Measurements from ENCODE around the gene GIMAP6. TPM values are rescaled to one million over a fixed set of nuclear protein-coding genes. Genes with fewer than 3 reads are reported as not detected.
"Not testable (repeated sequence)": the region's sequence is repeated elsewhere in the genome, so short reads cannot be mapped to it uniquely, and the experiment has no call there.

Gene GIMAP6
- total RNA-seq, 2 donors from 2014 or later = 10.8 to 15.7 TPM

GRCh38 chr7:150626696-150627095 is 5.5 kb downstream of the GIMAP6 start:
- intact Hi-C loops (cut with DNase I) = no loop called here
- H3K4me3 ChIP-seq = no peak overlapping the region
- DNase-seq (ENCODE audit: low spot score) = no peak
- no peaks in the 10 kb centered on the region for H3K36me3 ChIP-seq
- 82% methylated on average over 4 of the region's 4 CpGs for WGBS
- TF ChIP-seq POLR2A (IDR thresholded peaks at IDR 0.05) (no peak), CTCF (IDR thresholded peaks at IDR 0.05) (no peak), POLR2AphosphoS5 (IDR thresholded peaks at IDR 0.05) (no peak)
- no peaks in the 10 kb centered on the region for H3K9me3 ChIP-seq
- no peaks in the 10 kb centered on the region for H3K4me1 ChIP-seq (replicated peaks)
- H3K27me3 ChIP-seq (replicated peaks; ENCODE audit: insufficient read depth) = no peaks in the 10 kb centered on the region
- H3K27ac ChIP-seq = no peak overlapping the region

- 62% methylated on average over 1 of the region's 1 CpG for WGBS
- Histone ChIP-seq H3K36me3 (no peaks in the 10 kb centered on the region), H3K4me1 (replicated peaks) (no peaks in the 10 kb centered on the region), H3K9me3 (no peaks in the 10 kb centered on the region), H3K27ac (no peak overlapping the region), H3K27me3 (replicated peaks; ENCODE audit: insufficient read depth) (no peaks in the 10 kb centered on the region), H3K4me3 (no peak overlapping the region)
- DNase-seq (ENCODE audit: low spot score) = no peak
- intact Hi-C loops (cut with DNase I) = no loop called here
- TF ChIP-seq POLR2A (IDR thresholded peaks at IDR 0.05) (no peak), CTCF (IDR thresholded peaks at IDR 0.05) (no peak), POLR2AphosphoS5 (IDR thresholded peaks at IDR 0.05) (no peak)
Measured at GRCh38 chr7:150621376-150621775, 10.8 kb downstream of the GIMAP6 start.

GRCh38 chr7:150620617-150621371 is 11.4 kb downstream of the GIMAP6 start:
- Histone ChIP-seq H3K9me3 (no peaks in the 10 kb centered on the region), H3K4me1 (replicated peaks) (no peaks in the 10 kb centered on the region), H3K36me3 (no peaks in the 10 kb centered on the region), H3K27ac (no peak overlapping the region), H3K4me3 (no peak overlapping the region), H3K27me3 (replicated peaks; ENCODE audit: insufficient read depth) (no peaks in the 10 kb centered on the region)
- WGBS = 71% methylated on average over 3 of the region's 3 CpGs
- no peak for DNase-seq (ENCODE audit: low spot score)
- intact Hi-C loops (cut with DNase I) = no loop called here
- TF ChIP-seq CTCF (IDR thresholded peaks at IDR 0.05) (no peak), POLR2AphosphoS5 (IDR thresholded peaks at IDR 0.05) (no peak), POLR2A (IDR thresholded peaks at IDR 0.05) (no peak)

GRCh38 chr7:150620061-150620460 is 12.1 kb downstream of the GIMAP6 start:
- Histone ChIP-seq H3K27ac (no peak overlapping the region), H3K36me3 (no peaks in the 10 kb centered on the region), H3K4me1 (replicated peaks) (no peaks in the 10 kb centered on the region), H3K9me3 (no peaks in the 10 kb centered on the region), H3K4me3 (no peak overlapping the region), H3K27me3 (replicated peaks; ENCODE audit: insufficient read depth) (no peaks in the 10 kb centered on the region)
- intact Hi-C loops (cut with DNase I) = no loop called here
- TF ChIP-seq CTCF (IDR thresholded peaks at IDR 0.05) (no peak), POLR2AphosphoS5 (IDR thresholded peaks at IDR 0.05) (no peak), POLR2A (IDR thresholded peaks at IDR 0.05) (no peak)
- 84% methylated on average over 3 of the region's 3 CpGs for WGBS
- DNase-seq (ENCODE audit: low spot score) = no peak

- H3K4me1 ChIP-seq (replicated peaks); H3K4me3 ChIP-seq; H3K9me3 ChIP-seq; H3K27me3 ChIP-seq (replicated peaks; ENCODE audit: insufficient read depth); intact Hi-C loops (cut with DNase I); H3K27ac ChIP-seq; DNase-seq (ENCODE audit: low spot score); H3K36me3 ChIP-seq: not testable (repeated sequence)
- 37% methylated on average over 5 of the region's 5 CpGs for WGBS
Measured at GRCh38 chr7:150615221-150615755, 16.9 kb downstream of the GIMAP6 start.

- H3K36me3 ChIP-seq; H3K4me1 ChIP-seq (replicated peaks); H3K27me3 ChIP-seq (replicated peaks; ENCODE audit: insufficient read depth); H3K4me3 ChIP-seq; H3K9me3 ChIP-seq; intact Hi-C loops (cut with DNase I); DNase-seq (ENCODE audit: low spot score); H3K27ac ChIP-seq: not testable (repeated sequence)
- WGBS = 86% methylated on average over 1 of the region's 1 CpG
Measured at GRCh38 chr7:150614426-150614825, 17.8 kb downstream of the GIMAP6 start.

Data from prostate gland (tissue), 2 donors.